HG02678 (cell line): ENCODE data around the gene DRD5.
A peak's percentile ranks its signal among the peaks of the same experiment; 100 is the strongest.

Experiments used
- ATAC-seq: cut with Tn5 transposase; IDR thresholded peaks from one replicate; pipeline ENCODE4 v1.9.1; 2021; ENCODE audit warnings: mild to moderate bottlenecking, moderate library complexity; ENCODE audit not compliant: unreplicated experiment

The DRD5 gene

DNA sequence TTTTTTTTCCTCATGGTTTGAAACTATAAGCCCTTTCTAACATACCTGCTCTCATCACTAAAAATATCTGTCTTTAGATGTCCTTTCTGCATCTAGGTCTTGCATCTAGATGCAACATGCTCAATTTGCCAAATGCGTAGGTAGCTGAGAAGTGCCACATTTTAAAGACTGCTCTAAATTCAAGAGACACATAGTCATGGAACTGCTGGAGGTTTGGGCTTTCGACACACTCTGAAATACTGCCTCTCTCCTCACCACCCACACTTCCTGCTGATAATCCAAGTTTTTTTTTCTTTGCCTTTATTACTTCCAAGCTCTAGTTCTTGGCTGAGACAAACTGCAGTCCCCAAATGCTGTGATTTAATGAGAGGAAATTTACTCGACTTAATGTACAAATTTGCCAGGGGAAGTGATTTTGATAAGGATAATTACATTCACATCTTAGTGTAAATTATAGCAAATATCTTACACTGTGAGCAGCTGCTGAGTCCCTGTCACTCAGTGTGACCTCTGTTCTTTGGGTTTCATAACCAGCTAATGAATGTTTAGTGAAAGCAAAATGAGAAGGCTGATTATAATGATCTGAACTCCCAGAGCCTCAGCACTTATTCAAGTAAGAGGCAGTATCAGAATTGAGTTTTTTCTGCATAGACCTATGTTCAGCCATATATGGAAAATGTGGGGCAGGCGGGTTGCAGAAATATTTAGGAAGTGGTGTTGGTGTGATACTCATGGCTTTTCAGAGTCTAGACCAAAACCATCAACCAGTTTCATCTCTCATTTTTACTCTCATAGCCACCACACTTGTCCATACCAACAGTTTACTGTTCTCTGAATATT lies 31.3 kb downstream of the DRD5 start:
- ATAC-seq, result peak; percentile 94

DNA sequence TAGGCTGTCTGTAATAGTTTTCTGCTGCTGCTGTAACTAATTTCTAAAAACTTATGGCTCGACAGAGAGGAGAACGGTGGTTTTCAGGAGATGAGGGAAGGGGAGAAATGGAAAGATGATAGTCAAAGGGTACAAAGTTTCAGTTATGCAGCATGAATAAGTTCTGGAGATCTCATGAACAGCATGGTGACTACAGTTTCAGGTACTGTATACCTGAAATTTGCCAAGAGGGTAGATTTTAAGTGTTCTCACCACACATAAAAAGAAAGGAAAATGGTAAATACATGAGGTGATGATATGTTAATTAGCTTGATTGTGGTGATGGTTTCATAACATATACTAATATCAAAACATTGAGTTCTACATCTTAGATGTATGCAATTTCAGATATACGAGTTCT lies 34.9 kb downstream of the DRD5 start:
- ATAC-seq, result no peak

DNA sequence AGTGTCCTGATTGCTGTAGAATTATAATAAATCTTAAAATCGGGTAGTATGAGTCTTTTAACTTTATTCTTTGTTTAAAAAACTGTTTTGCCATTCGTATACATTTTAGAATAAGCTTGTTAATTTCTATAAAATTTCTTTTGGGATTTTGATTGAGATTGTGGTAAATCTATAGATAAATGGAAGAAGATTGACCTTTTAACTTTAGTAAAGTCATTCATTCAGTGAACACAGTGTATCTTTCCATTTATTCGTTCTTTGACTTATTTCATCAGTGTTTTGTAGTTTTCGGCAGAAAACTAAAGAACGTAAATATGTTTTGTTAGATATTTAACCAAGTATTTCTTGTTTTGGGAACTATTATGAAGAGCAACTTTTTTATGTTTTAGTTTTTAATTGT lies 38.9 kb downstream of the DRD5 start:
- ATAC-seq, result no peak

DNA sequence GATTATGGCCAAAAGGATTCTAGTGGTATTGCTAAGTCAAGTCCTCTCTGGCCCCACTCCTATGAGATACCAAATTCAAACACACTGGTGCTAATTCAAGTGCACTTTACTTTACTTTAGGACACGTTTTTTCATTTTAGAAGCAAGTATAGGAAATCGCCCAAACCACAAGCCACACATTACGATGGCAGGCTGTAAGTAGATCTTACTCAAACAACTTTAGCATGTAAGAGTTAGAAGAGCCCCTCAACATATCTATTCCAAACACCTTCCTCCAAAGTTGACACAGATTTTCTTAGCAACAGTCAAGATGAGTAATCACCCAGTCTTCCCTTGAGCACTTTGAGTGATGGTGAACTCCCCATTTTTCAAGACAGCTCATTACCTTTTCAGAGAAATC lies 43.6 kb downstream of the DRD5 start:
- ATAC-seq, result no peak

DNA sequence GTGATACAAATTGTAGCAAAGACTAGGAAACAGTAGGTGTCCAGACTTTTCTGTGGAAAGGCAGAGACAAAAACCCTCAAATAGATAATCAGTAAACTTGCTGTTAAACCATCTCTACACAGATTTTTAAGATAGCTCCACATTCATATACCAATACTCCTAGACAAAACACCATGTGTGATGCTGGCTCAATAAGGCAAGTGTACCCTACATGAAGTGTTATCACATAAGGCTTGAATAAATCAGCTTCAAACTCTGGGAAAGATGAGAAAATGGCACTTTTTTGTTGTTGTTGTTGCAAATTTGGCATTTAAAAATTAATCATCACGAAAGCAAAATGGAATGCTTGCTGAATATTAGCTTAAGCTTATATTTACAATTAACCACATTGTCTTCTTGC lies 45.1 kb downstream of the DRD5 start:
- ATAC-seq, result no peak

DNA sequence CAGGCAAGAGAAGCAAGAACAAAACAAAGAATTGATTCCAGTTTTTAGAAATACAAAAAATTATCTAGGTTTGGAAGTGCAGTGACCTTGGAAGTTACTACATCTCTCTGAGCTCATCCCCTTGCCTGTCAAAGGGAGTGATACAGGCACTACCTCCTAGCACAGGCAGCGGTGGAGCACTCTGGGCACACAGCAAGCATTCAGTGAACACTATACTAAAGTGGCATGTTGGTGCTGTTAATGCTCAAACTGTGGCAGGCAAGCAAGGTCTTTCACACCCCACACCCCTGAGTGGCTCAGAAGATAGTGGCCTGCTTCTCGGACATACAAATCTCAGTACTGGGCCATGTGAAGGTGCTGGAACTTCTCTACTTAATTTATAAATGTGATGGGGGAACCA lies 51.2 kb downstream of the DRD5 start:
- ATAC-seq, result no peak

DNA sequence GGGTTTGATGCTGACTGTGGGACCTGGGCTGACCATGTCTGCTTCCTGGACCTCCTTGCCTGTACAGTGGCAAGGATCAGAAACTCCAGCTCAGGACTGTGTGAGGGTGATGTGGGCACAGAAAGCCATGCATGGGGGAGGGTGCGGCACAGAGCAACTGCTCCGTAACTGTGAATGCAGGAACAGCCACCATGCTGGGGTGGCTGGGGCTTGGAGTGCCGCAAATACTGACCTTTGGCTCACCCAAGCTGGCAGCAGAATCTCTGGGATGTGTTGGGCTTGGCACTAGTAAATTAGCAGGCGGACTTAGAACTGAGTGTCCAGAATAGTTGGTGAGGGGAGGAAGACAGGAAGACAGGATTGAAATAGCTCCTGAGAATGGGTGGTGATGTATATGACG lies 52.0 kb downstream of the DRD5 start:
- ATAC-seq, result no peak
